DND-41 (cell line): ENCODE measurements around the gene JCHAIN.

Experiments used
- EZH2 ChIP-seq: IDR thresholded peaks from 3 replicates; pipeline ENCODE4 v1.6.1; 2012; ENCODE audit warnings: borderline replicate concordance, low read depth, mild to moderate bottlenecking, moderate library complexity, low read length, inconsistent platforms; ENCODE audit not compliant: severe bottlenecking
- TF ChIP-seq, protein P1 (sequence below): IDR thresholded peaks from 2 replicates; pipeline ENCODE4 v1.5.1; 2012; ENCODE audit warnings: borderline replicate concordance, low read length, moderate library complexity, mild to moderate bottlenecking; ENCODE audit not compliant: poor library complexity, severe bottlenecking; ENCODE audit errors: extremely low read depth

DNA sequence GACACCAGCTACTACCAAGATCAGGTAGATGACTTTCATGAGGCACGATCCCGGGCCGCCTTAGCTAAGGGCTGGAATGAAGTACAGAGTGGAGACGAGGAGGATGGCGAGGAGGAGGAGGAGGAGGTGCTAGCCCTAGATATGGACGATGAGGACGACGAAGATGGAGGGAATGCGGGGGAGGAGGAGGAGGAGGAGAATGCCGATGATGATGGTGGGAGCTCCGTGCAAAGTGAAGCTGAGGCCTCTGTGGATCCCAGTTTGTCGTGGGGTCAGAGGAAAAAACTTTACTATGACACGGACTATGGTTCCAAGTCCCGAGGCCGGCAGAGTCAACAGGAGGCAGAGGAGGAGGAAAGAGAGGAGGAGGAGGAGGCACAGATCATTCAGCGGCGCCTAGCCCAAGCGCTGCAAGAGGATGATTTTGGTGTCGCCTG, 22.5 kb upstream of the JCHAIN start:
- TF ChIP-seq, protein P1, sequence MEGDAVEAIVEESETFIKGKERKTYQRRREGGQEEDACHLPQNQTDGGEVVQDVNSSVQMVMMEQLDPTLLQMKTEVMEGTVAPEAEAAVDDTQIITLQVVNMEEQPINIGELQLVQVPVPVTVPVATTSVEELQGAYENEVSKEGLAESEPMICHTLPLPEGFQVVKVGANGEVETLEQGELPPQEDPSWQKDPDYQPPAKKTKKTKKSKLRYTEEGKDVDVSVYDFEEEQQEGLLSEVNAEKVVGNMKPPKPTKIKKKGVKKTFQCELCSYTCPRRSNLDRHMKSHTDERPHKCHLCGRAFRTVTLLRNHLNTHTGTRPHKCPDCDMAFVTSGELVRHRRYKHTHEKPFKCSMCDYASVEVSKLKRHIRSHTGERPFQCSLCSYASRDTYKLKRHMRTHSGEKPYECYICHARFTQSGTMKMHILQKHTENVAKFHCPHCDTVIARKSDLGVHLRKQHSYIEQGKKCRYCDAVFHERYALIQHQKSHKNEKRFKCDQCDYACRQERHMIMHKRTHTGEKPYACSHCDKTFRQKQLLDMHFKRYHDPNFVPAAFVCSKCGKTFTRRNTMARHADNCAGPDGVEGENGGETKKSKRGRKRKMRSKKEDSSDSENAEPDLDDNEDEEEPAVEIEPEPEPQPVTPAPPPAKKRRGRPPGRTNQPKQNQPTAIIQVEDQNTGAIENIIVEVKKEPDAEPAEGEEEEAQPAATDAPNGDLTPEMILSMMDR = no peak
- TF ChIP-seq EZH2 = no peak
